Esophagus muscularis mucosa (tissue), 4 donors: ENCODE measurements around the gene MLC1. TPM values are rescaled to one million over a fixed set of nuclear protein-coding genes. Genes with fewer than 3 reads are reported as not detected.

ENCODE experiments used
- DNase-seq: peaks from one replicate; pipeline ENCODE4 v3.0.0-alpha.2; 2017; ENCODE audit errors: extremely low spot score
- H3K27ac ChIP-seq, 4 donors: fragments of 200-600 bp; sonication (generic); replicated peaks in 1 of 4; 1 replicate in 3 of 4; 2 replicates in 1 of 4; pipeline ENCODE4 v1.5.1; 2016 to 2019; ENCODE audit warnings: mild to moderate bottlenecking in 1 of 4
- H3K27me3 ChIP-seq, 4 donors: fragments of 200-600 bp; sonication (generic); one replicate each; pipeline versions ENCODE4 v1.5.1 to v1.6.0; 2016 to 2019
- H3K36me3 ChIP-seq, 4 donors: fragments of 200-600 bp; sonication (generic); one replicate each; pipeline ENCODE4 v1.5.1; 2016 to 2019
- H3K4me1 ChIP-seq, 4 donors: fragments of 200-600 bp; sonication (generic); one replicate each; pipeline ENCODE4 v1.5.1; 2016 to 2019
- H3K4me3 ChIP-seq, 4 donors: fragments of 200-600 bp; sonication (generic); 1 replicate in 2 of 4; 2 replicates in 2 of 4; pipeline ENCODE4 v1.5.1; 2016 to 2019; ENCODE audit warnings: mild to moderate bottlenecking in 4 of 4, moderate library complexity in 1 of 4
- H3K9me3 ChIP-seq, 4 donors: fragments of 200-600 bp; sonication (generic); 1 replicate in 3 of 4; 2 replicates in 1 of 4; pipeline ENCODE4 v1.5.1; 2016 to 2019
- EP300 ChIP-seq: sonication (generic); formaldehyde crosslinking; IDR thresholded peaks from one replicate; pipeline ENCODE4 v1.6.1; 2017; ENCODE audit warnings: antibody characterized with exemption
- POLR2A ChIP-seq: fragments of 450-650 bp; IDR thresholded peaks from one replicate; pipeline ENCODE4 v1.6.1; 2017; ENCODE audit warnings: antibody characterized with exemption, moderate library complexity, mild to moderate bottlenecking, low read depth
- POLR2AphosphoS5 ChIP-seq, 2 donors: sonication (generic); formaldehyde crosslinking; IDR thresholded peaks; one replicate each; pipeline ENCODE4 v1.6.1; 2017; ENCODE audit warnings: antibody characterized with exemption in 2 of 2
- WGBS: methylation state at CpG from one replicate; pipeline ENCODE4 v1.1.5; 2018; 5-methylcytosine and 5-hydroxymethylcytosine counted together
- intact Hi-C: fragments of 100-400 bp; cut with DNase I; formaldehyde crosslinking; loops from one replicate; pipeline ENCODE4 v1.15.1; 2023
- total RNA-seq, 4 donors: library from RNA; depleted of rRNA; stranded (reverse); fragments of >200 nt; gene quantifications; one replicate each; pipeline versions ENCODE4 v1.1.0 to v1.2.1, GENCODE V29; 2016
- TF ChIP-seq, protein P1 (sequence below), 3 experiments: fragments of 200-600 bp in 2 of 3; fragments of 450-650 bp in 1 of 3; sonication (generic) in 2 of 3; IDR thresholded peaks; one replicate each; pipeline ENCODE4 v1.5.1; 2017 to 2019; ENCODE audit warnings: antibody characterized with exemption in 3 of 3, mild to moderate bottlenecking in 2 of 3, moderate library complexity in 1 of 3

The MLC1 gene
- total RNA-seq, 4 donors from 2014 or later = 0.13 to 0.17 (median 0.17) TPM; not detected in 1

DNA sequence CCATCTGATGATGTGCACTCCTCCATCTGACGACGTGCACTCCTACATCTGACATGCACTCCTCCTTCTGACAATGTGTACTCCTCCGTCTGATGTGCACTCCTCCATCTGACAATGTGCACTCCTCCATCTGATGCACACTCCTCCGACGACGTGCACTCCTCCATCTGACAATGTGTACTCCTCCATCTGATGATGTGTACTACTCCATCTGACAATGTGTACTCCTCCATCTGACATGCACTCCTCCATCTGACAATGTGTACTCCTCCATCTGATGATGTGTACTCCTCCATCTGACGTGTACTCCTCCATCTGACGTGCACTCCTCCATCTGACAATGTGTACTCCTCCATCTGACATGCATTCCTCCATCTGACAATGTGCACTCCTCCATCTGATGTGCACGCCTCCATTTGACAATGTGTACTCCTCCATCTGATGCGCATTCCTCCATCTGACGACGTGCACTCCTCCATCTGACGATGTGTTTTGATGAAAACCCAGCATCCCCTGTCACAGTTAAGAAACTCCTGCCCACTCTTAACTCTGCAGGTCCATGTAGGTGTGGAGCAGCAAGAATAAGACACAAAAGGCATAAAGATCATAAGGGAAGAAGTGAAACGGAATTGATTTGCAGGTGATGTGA, 62.9 kb downstream of the MLC1 start:
- no peak for TF ChIP-seq POLR2AphosphoS5 (IDR thresholded peaks at IDR 0.05)
- Histone ChIP-seq H3K27me3 (peaks cover 0 to 67% (median 0%) of the 10 kb centered on the region in 4 donors), H3K27ac (no peak overlapping the region), H3K4me3 (no peak overlapping the region), H3K4me1 (no peaks in the 10 kb centered on the region), H3K36me3 (no peaks in the 10 kb centered on the region), H3K9me3 (peaks cover 0 to 6% (median 0%) of the 10 kb centered on the region in 4 donors)
- DNase-seq = no peak
- WGBS = 83% methylated on average over 14 of the region's 14 CpGs
- intact Hi-C loops = no loop called here

DNA sequence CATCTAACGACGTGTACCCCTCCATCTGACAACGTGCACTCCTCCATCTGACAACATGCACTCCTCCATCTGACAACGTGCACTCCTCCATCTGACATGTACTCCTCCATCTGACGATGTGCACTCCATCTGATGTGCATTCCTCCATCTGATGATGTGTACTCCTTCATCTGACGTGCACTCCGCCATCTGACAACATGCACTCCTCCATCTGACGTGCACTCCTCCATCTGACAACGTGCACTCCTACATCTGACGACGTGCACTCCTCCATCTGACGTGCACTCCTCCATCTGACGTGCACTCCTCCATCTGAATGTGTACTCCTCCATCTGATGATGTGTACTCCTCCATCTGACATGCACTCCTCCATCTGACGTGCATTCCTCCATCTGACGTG, 64.6 kb downstream of the MLC1 start:
- Histone ChIP-seq H3K9me3 (peaks cover 0 to 6% (median 0%) of the 10 kb centered on the region in 4 donors), H3K4me1 (no peaks in the 10 kb centered on the region), H3K27ac (no peak overlapping the region), H3K36me3 (no peaks in the 10 kb centered on the region), H3K4me3 (no peak overlapping the region), H3K27me3 (peaks cover 0 to 68% (median 14%) of the 10 kb centered on the region in 4 donors)
- DNase-seq = no peak
- intact Hi-C loops = no loop called here
- 91% methylated on average over 15 of the region's 15 CpGs for WGBS
- no peak for TF ChIP-seq POLR2A
- TF ChIP-seq, protein P1, sequence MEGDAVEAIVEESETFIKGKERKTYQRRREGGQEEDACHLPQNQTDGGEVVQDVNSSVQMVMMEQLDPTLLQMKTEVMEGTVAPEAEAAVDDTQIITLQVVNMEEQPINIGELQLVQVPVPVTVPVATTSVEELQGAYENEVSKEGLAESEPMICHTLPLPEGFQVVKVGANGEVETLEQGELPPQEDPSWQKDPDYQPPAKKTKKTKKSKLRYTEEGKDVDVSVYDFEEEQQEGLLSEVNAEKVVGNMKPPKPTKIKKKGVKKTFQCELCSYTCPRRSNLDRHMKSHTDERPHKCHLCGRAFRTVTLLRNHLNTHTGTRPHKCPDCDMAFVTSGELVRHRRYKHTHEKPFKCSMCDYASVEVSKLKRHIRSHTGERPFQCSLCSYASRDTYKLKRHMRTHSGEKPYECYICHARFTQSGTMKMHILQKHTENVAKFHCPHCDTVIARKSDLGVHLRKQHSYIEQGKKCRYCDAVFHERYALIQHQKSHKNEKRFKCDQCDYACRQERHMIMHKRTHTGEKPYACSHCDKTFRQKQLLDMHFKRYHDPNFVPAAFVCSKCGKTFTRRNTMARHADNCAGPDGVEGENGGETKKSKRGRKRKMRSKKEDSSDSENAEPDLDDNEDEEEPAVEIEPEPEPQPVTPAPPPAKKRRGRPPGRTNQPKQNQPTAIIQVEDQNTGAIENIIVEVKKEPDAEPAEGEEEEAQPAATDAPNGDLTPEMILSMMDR (IDR thresholded peaks at IDR 0.05) = no peak
- TF ChIP-seq POLR2AphosphoS5 (IDR thresholded peaks at IDR 0.05) = no peak
- TF ChIP-seq EP300 = no peak

DNA sequence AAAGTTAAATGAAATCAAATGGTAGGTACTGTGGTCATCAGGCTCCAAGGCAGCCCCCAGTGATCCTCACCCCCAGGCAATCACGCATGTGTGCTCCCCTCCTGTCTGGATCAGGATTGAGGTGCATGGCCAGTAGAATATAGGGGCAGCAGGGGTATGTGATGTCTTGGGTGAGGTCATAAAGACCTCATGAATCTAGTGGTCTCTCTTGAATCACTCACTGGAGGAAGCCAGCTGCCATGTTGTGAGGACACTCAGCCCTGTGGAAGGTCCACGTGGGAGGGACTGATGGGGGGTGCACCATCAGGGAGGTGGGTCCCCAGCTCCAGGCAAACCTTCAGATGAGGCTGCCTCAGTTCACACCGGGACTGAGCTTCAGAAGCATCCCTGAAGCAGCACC, 65.9 kb downstream of the MLC1 start:
- WGBS = 61% methylated on average over 3 of the region's 3 CpGs
- Histone ChIP-seq H3K4me3 (no peak overlapping the region), H3K9me3 (peaks cover 0 to 6% (median 0%) of the 10 kb centered on the region in 4 donors), H3K4me1 (peaks cover 7 to 12% (median 9%) of the 10 kb centered on the region in 4 donors), H3K27ac (no peak overlapping the region), H3K36me3 (no peaks in the 10 kb centered on the region), H3K27me3 (peaks cover 0 to 68% (median 26%) of the 10 kb centered on the region in 4 donors)
- no peak for DNase-seq
- TF ChIP-seq POLR2AphosphoS5 (IDR thresholded peaks at IDR 0.05) (no peak), EP300 (no peak), POLR2A (no peak)
- TF ChIP-seq, protein P1 (IDR thresholded peaks at IDR 0.05) = no peak
- intact Hi-C loops = no loop called here

DNA sequence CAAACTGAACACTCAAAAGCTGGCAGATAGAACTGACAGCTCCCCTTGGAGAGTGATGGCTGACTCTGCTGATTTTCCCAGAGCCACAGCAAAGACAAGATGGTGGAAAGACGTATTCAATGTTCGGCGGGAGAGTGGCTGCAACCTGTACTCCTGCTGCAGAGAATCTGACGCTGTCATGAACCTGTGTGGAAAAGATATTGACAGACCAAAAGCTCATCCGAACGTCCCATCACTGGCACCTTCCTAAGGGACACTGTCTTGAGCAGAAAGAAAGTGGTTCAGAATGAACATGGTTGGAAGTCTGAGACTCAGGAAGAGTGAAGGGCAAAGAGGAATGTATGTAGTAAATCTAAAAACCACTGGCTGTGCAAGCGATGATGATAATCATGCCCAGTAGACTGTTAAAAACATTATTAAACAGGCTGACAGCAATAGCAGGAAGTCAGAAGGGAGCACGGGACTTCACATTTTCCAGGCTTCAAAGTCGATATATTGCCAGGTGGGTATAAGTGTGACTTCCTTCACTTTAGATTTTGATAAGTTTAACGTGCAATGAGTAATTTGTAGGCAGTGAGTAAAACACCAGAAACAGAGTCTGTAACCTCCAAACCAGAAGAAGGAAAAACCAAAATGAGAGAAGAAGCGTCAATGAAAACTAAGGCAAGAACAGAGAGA, 66.5 kb downstream of the MLC1 start:
- TF ChIP-seq EP300 (no peak), POLR2AphosphoS5 (IDR thresholded peaks at IDR 0.05) (no peak), POLR2A (no peak)
- TF ChIP-seq, protein P1 (IDR thresholded peaks at IDR 0.05) = no peak
- intact Hi-C loops = no loop called here
- 58% methylated on average over 11 of the region's 11 CpGs for WGBS

DNA sequence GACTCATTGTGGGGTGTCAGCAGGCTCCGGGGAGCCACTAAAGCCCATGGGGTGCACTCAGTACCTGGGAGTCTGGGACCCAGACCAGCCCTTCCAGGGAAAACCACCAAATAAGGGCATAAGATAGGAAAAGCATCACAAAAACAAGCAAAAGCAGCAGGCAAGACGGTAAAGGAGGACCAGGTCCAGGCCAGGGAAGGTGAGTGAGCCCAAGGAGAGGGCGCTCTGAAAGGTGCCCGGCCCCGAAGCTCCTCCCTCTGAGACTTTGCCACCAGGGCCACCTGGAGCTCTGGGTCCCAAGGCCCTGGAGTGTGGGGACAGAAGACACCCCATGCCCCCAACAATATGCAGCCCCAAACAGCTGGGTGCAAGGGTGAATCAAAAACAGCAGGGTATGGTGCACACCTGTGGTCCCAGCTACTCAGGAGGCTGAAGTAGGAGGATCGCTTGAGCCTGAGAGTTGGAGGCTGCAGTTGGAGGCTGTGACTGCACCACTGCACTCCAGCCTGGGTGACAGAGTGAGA, 67.5 kb downstream of the MLC1 start:
- TF ChIP-seq, protein P1 (IDR thresholded peaks at IDR 0.05) = no peak
- no peak for TF ChIP-seq POLR2A
- TF ChIP-seq EP300 = no peak
- TF ChIP-seq POLR2AphosphoS5 (IDR thresholded peaks at IDR 0.05) = no peak
- Histone ChIP-seq H3K4me1 (peaks cover 7 to 16% (median 10%) of the 10 kb centered on the region in 4 donors), H3K27ac (no peak overlapping the region), H3K9me3 (peaks cover 0 to 6% (median 0%) of the 10 kb centered on the region in 4 donors), H3K36me3 (no peaks in the 10 kb centered on the region), H3K27me3 (peaks cover 0 to 73% (median 40%) of the 10 kb centered on the region in 4 donors), H3K4me3 (no peak overlapping the region)
- WGBS = 86% methylated on average over 6 of the region's 6 CpGs
- intact Hi-C loops = no loop called here
- DNase-seq = no peak

More for the DNA sequence above, 66.5 kb downstream of the MLC1 start:
- Histone ChIP-seq H3K9me3 (peaks cover 0 to 6% (median 0%) of the 10 kb centered on the region in 4 donors), H3K4me3 (no peak overlapping the region), H3K27ac (no peak overlapping the region), H3K4me1 (peaks cover 7 to 16% (median 10%) of the 10 kb centered on the region in 4 donors), H3K27me3 (peaks cover 0 to 70% (median 32%) of the 10 kb centered on the region in 4 donors), H3K36me3 (no peaks in the 10 kb centered on the region)
- no peak for DNase-seq
